Activated CD8-positive, alpha-beta memory T cell treated with anti-CD3 and anti-CD28 coated beads, Interleukin-2, amount 50 U/mL, for 4 hours (primary cell): ENCODE measurements around the gene RHCG.
A peak's percentile ranks its signal among the peaks of the same experiment; 100 is the strongest.

Experiments used
- DNase-seq: peaks from one replicate; pipeline ENCODE4 v3.0.0-alpha.2; 2020

The RHCG gene

GRCh38 chr15:89442671-89443307 is 53.6 kb downstream of the RHCG start:
- DNase-seq: no peak

- no peak for DNase-seq
Observed at GRCh38 chr15:89442155-89442554, 54.2 kb downstream of the RHCG start.

- DNase-seq: no peak
Observed at GRCh38 chr15:89441295-89441812, 55.0 kb downstream of the RHCG start.

GRCh38 chr15:89439764-89440163 is 56.6 kb downstream of the RHCG start:
- DNase-seq: no peak

- DNase-seq: no peak
Observed at GRCh38 chr15:89436560-89437311, 59.6 kb downstream of the RHCG start.

GRCh38 chr15:89435362-89435761 is 61.0 kb downstream of the RHCG start:
- DNase-seq: no peak

- no peak for DNase-seq
Observed at GRCh38 chr15:89433686-89434085, 62.7 kb downstream of the RHCG start.

- peak; percentile 92 for DNase-seq
Observed at GRCh38 chr15:89430530-89431341, 65.6 kb downstream of the RHCG start.

- no peak for DNase-seq
Observed at GRCh38 chr15:89429986-89430385, 66.4 kb downstream of the RHCG start.

GRCh38 chr15:89429023-89429422 is 67.4 kb downstream of the RHCG start:
- no peak for DNase-seq

- DNase-seq: no peak
Observed at GRCh38 chr15:89428246-89428645, 68.1 kb downstream of the RHCG start.

GRCh38 chr15:89426500-89426899 is 69.9 kb downstream of the RHCG start:
- DNase-seq: no peak

GRCh38 chr15:89423981-89424380 is 72.4 kb downstream of the RHCG start:
- no peak for DNase-seq
